Measurements from ENCODE around the gene TBC1D5.
"Not testable (repeated sequence)": the region's sequence is repeated elsewhere in the genome, so short reads cannot be mapped to it uniquely, and the experiment has no call there.

TBC1D5 gene

GRCh38 chr3:17752876-17753631 lies 10.6 kb upstream of the TBC1D5 start:
- DNase-seq (ENCODE audit: low read depth, low spot score) = no peak
- no peak overlapping the region for H3K4me3 ChIP-seq (ENCODE audit: low read length)

GRCh38 chr3:17752436-17752835 lies 10.0 kb upstream of the TBC1D5 start:
- H3K4me3 ChIP-seq (ENCODE audit: low read length) = no peak overlapping the region
- no peak for DNase-seq (ENCODE audit: low read depth, low spot score)

- no peak for DNase-seq (ENCODE audit: low read depth, low spot score)
Observed at GRCh38 chr3:17749705-17750293, 7.4 kb upstream of the TBC1D5 start.

GRCh38 chr3:17749281-17749680 lies 6.8 kb upstream of the TBC1D5 start:
- DNase-seq (ENCODE audit: low read depth, low spot score) = no peak
- H3K4me3 ChIP-seq (ENCODE audit: low read length) = no peak overlapping the region

More at GRCh38 chr3:17749705-17750293, 7.4 kb upstream of the TBC1D5 start:
- no peak overlapping the region for H3K4me3 ChIP-seq (ENCODE audit: low read length)

- no peak for DNase-seq (ENCODE audit: low read depth, low spot score)
- no peak overlapping the region for H3K4me3 ChIP-seq (ENCODE audit: low read length)
Observed at GRCh38 chr3:17747890-17748247, 5.4 kb upstream of the TBC1D5 start.

- DNase-seq (ENCODE audit: low read depth, low spot score) = no peak
- H3K4me3 ChIP-seq (ENCODE audit: low read length) = no peak overlapping the region
Observed at GRCh38 chr3:17747174-17747889, 4.9 kb upstream of the TBC1D5 start.

- no peak for DNase-seq (ENCODE audit: low read depth, low spot score)
- no peak overlapping the region for H3K4me3 ChIP-seq (ENCODE audit: low read length)
Observed at GRCh38 chr3:17745894-17746293, 3.5 kb upstream of the TBC1D5 start.

- no peak for DNase-seq (ENCODE audit: low read depth, low spot score)
- H3K4me3 ChIP-seq (ENCODE audit: low read length) = no peak overlapping the region
Observed at GRCh38 chr3:17745301-17745700, 2.9 kb upstream of the TBC1D5 start.

- no peak overlapping the region for H3K4me3 ChIP-seq (ENCODE audit: low read length)
- no peak for DNase-seq (ENCODE audit: low read depth, low spot score)
Observed at GRCh38 chr3:17744693-17745092, 2.3 kb upstream of the TBC1D5 start.

GRCh38 chr3:17743658-17743995 lies 1.2 kb upstream of the TBC1D5 start:
- H3K4me3 ChIP-seq (ENCODE audit: low read length) = peak overlapping the region; percentile 73
- no peak for DNase-seq (ENCODE audit: low read depth, low spot score)

- DNase-seq (ENCODE audit: low read depth, low spot score) = no peak
Observed at GRCh38 chr3:17742880-17743657, 638 bp upstream of the TBC1D5 start.

GRCh38 chr3:17741621-17742101 lies 770 bp downstream of the TBC1D5 start:
- peak; percentile 46 for DNase-seq (ENCODE audit: low read depth, low spot score)
- peak overlapping the region; percentile 73 for H3K4me3 ChIP-seq (ENCODE audit: low read length)

More at GRCh38 chr3:17742880-17743657, 638 bp upstream of the TBC1D5 start:
- H3K4me3 ChIP-seq (ENCODE audit: low read length) = peak overlapping the region; percentile 73

- no peak for DNase-seq (ENCODE audit: low read depth, low spot score)
- peak overlapping the region; percentile 73 for H3K4me3 ChIP-seq (ENCODE audit: low read length)
Observed at GRCh38 chr3:17740721-17741141, 1.7 kb downstream of the TBC1D5 start.

GRCh38 chr3:17738921-17739320 lies 3.5 kb downstream of the TBC1D5 start:
- no peak overlapping the region for H3K4me3 ChIP-seq (ENCODE audit: low read length)
- no peak for DNase-seq (ENCODE audit: low read depth, low spot score)

GRCh38 chr3:17738219-17738618 lies 4.2 kb downstream of the TBC1D5 start:
- no peak for DNase-seq (ENCODE audit: low read depth, low spot score)
- no peak overlapping the region for H3K4me3 ChIP-seq (ENCODE audit: low read length)

GRCh38 chr3:17737591-17737990 lies 4.8 kb downstream of the TBC1D5 start:
- no peak for DNase-seq (ENCODE audit: low read depth, low spot score)
- H3K4me3 ChIP-seq (ENCODE audit: low read length) = no peak overlapping the region

GRCh38 chr3:17735362-17735761 lies 7.1 kb downstream of the TBC1D5 start:
- DNase-seq (ENCODE audit: low read depth, low spot score); H3K4me3 ChIP-seq (ENCODE audit: low read length): not testable (repeated sequence)

- no peak overlapping the region for H3K4me3 ChIP-seq (ENCODE audit: low read length)
- DNase-seq (ENCODE audit: low read depth, low spot score) = no peak
Observed at GRCh38 chr3:17733768-17734167, 8.7 kb downstream of the TBC1D5 start.

GRCh38 chr3:17733215-17733614 lies 9.2 kb downstream of the TBC1D5 start:
- H3K4me3 ChIP-seq (ENCODE audit: low read length) = no peak overlapping the region
- no peak for DNase-seq (ENCODE audit: low read depth, low spot score)

All from Jurkat, Clone E6-1 (cell line).